Measurements from ENCODE around the gene DLX4. TPM values are rescaled to one million over a fixed set of nuclear protein-coding genes. Genes with fewer than 3 reads are reported as not detected.

The DLX4 gene
- total RNA-seq, 6 experiments from 2014 or later = not detected

GRCh38 chr17:49966767-49967166 lies 2.2 kb upstream of the DLX4 start:
- ATAC-seq (no peak), DNase-seq (no peak)
- H3K4me3 ChIP-seq = no peak overlapping the region
- 15% methylated on average over 3 of the region's 3 CpGs for WGBS (ENCODE audit: insufficient coverage, low coverage, low lambda C conversion rate, missing lambda C conversion rate)
- no peaks in the 10 kb centered on the region for H3K36me3 ChIP-seq
- intact Hi-C loops (cut with DNase I) = no loop called here
- H3K9me3 ChIP-seq = no peaks in the 10 kb centered on the region
- H3K27ac ChIP-seq = no peak overlapping the region
- H3K4me1 ChIP-seq = peaks cover 0 to 5% (median 0%) of the 10 kb centered on the region in 4 donors
- H3K27me3 ChIP-seq = peaks cover 4 to 48% of the 10 kb centered on the region in 2 donors
- no peak for TF ChIP-seq POLR2A (IDR thresholded peaks at IDR 0.05)

GRCh38 chr17:49967205-49967604 lies 1.8 kb upstream of the DLX4 start:
- no peak for ATAC-seq
- Histone ChIP-seq H3K4me3 (no peak overlapping the region), H3K9me3 (no peaks in the 10 kb centered on the region), H3K4me1 (peaks cover 0 to 5% (median 0%) of the 10 kb centered on the region in 4 donors), H3K27me3 (peaks cover 4 to 51% of the 10 kb centered on the region in 2 donors), H3K27ac (no peak overlapping the region), H3K36me3 (no peaks in the 10 kb centered on the region)
- no peak for TF ChIP-seq CTCF (IDR thresholded peaks at IDR 0.05)
- no peak for TF ChIP-seq POLR2A (IDR thresholded peaks at IDR 0.05)
- no peak for DNase-seq
- intact Hi-C loops (cut with DNase I) = no loop called here
- 20% methylated on average over 3 of the region's 3 CpGs for WGBS (ENCODE audit: insufficient coverage, low coverage, low lambda C conversion rate, missing lambda C conversion rate)

- Histone ChIP-seq H3K9me3 (no peaks in the 10 kb centered on the region), H3K27me3 (peaks cover 5 to 56% of the 10 kb centered on the region in 2 donors), H3K27ac (no peak overlapping the region), H3K4me1 (peaks cover 0 to 5% (median 0%) of the 10 kb centered on the region in 4 donors), H3K4me3 (peak overlapping the region in 1 of 3 donors; percentile 32), H3K36me3 (no peaks in the 10 kb centered on the region)
- TF ChIP-seq POLR2A (IDR thresholded peaks at IDR 0.05) (no peak), CTCF (IDR thresholded peaks at IDR 0.05) (no peak)
- DNase-seq = no peak
- 13% methylated on average over 7 of the region's 10 CpGs for WGBS (ENCODE audit: insufficient coverage, low coverage, low lambda C conversion rate, missing lambda C conversion rate)
- ATAC-seq = no peak
- intact Hi-C loops (cut with DNase I) = no loop called here
These were observed 1.2 kb upstream of the DLX4 start for GRCh38 chr17:49967621-49968404.

GRCh38 chr17:49968405-49969133 lies 421 bp upstream of the DLX4 start:
- no peak for TF ChIP-seq POLR2A (IDR thresholded peaks at IDR 0.05)
- TF ChIP-seq CTCF (IDR thresholded peaks at IDR 0.05) = no peak
- H3K9me3 ChIP-seq = no peaks in the 10 kb centered on the region
- peaks cover 9 to 54% of the 10 kb centered on the region in 2 donors for H3K27me3 ChIP-seq
- peaks cover 0 to 5% (median 0%) of the 10 kb centered on the region in 4 donors for H3K4me1 ChIP-seq
- DNase-seq (peak in 1 of 3 donors; percentile 59), ATAC-seq (peak; percentile 44 to 79 (median 60))
- WGBS (ENCODE audit: insufficient coverage, low coverage, low lambda C conversion rate, missing lambda C conversion rate) = 0% methylated on average over 1 of the region's 64 CpGs
- H3K27ac ChIP-seq = no peak overlapping the region
- intact Hi-C loops (cut with DNase I) = no loop called here
- H3K36me3 ChIP-seq = no peaks in the 10 kb centered on the region
- H3K4me3 ChIP-seq = peak overlapping the region; percentile 32 to 42 (median 32)
